Measurements from ENCODE around the gene NOS1. TPM values are rescaled to one million over a fixed set of nuclear protein-coding genes. Genes with fewer than 3 reads are reported as not detected.

NOS1 gene
- total and polyA plus RNA-seq, 2 donors (not counting 1 experiment from before 2014, with no cell fraction given), result under 0.01 TPM; not detected in 1

DNA sequence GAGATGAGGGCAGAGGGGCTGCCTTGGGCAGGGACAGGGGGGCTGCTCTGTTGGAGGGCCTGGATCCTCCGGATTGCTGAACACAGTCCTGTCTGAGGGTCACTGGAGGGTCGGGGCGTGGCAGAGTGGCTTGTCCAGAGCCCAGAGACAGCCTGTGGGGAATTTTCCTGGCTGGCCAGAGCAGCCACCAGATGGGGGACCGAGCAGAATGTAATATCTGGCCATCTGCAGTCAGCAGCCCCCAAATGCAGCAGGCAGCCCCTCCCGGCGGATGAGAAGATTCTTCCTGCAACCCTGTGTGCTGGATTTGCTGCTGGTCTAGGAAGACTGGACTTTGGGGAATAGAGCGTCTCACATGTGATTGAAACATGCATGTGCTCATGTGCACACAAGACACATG lies 23.3 kb upstream of the NOS1 start:
- no peaks in the 10 kb centered on the region for H3K9me3 ChIP-seq (ENCODE audit: control insufficient read depth, insufficient read depth, low read depth, low read length)
- no peaks in the 10 kb centered on the region for H3K79me2 ChIP-seq (ENCODE audit: control insufficient read depth, insufficient read depth, low read length)
- no peak for DNase-seq (ENCODE audit: low read depth in 2 of 2)
- H4K20me1 ChIP-seq (ENCODE audit: control insufficient read depth, extremely low read depth, insufficient read depth, low read length), result no peaks in the 10 kb centered on the region
- no peak overlapping the region for H3K4me3 ChIP-seq (replicated peaks in 1 of 4; ENCODE audit: control extremely low read depth in 1 of 4, insufficient read depth in 1 of 4, low read depth in 3 of 4, low read length in 4 of 4)
- no peaks in the 10 kb centered on the region for H3K36me3 ChIP-seq (ENCODE audit: control insufficient read depth, insufficient read depth, low read length)
- TF ChIP-seq EZH2 (IDR thresholded peaks at IDR 0.05; ENCODE audit: low read length, missing control alignments), result no peak
- TF ChIP-seq, protein P1, sequence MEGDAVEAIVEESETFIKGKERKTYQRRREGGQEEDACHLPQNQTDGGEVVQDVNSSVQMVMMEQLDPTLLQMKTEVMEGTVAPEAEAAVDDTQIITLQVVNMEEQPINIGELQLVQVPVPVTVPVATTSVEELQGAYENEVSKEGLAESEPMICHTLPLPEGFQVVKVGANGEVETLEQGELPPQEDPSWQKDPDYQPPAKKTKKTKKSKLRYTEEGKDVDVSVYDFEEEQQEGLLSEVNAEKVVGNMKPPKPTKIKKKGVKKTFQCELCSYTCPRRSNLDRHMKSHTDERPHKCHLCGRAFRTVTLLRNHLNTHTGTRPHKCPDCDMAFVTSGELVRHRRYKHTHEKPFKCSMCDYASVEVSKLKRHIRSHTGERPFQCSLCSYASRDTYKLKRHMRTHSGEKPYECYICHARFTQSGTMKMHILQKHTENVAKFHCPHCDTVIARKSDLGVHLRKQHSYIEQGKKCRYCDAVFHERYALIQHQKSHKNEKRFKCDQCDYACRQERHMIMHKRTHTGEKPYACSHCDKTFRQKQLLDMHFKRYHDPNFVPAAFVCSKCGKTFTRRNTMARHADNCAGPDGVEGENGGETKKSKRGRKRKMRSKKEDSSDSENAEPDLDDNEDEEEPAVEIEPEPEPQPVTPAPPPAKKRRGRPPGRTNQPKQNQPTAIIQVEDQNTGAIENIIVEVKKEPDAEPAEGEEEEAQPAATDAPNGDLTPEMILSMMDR (conservative IDR thresholded peaks at IDR 0.05 in 1 of 2, IDR thresholded peaks at IDR 0.05 in 1 of 2; ENCODE audit: low read depth in 1 of 2, low read length in 2 of 2), result no peak
- no peak overlapping the region for H3K4me2 ChIP-seq (ENCODE audit: extremely low read depth, insufficient read depth, low read length)
- no peak overlapping the region for H2AFZ ChIP-seq (ENCODE audit: low read length)
- H3K9ac ChIP-seq (ENCODE audit: insufficient read depth, low read length), result no peak overlapping the region
- no peaks in the 10 kb centered on the region for H3K27me3 ChIP-seq (ENCODE audit: control insufficient read depth, insufficient read depth, low read length)
- H3K4me1 ChIP-seq (ENCODE audit: control insufficient read depth, extremely low read depth, insufficient read depth, low read length), result no peaks in the 10 kb centered on the region
- no peak overlapping the region for H3K27ac ChIP-seq (ENCODE audit: insufficient read depth, low read length)

DNA sequence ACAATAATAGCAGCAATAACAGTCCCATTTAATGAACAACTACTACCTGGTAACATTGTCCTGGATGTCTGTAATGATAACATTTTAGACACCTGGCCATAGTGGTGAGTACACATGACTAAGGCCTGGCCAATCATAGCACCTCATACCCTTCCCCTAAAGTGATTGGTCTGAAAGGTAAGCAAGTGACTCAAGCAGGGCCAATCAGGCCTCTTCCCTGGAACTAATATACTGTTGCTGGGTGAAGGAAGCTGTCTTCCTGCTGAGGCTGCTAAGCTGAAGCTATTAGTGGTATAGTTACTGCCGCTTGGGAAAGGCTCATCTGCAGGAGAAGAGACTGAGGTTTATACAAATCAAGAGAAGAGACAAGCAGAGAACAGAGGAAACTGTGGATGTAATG lies 18.7 kb upstream of the NOS1 start:
- Histone ChIP-seq H4K20me1 (ENCODE audit: control insufficient read depth, extremely low read depth, insufficient read depth, low read length) (no peaks in the 10 kb centered on the region), H3K79me2 (ENCODE audit: control insufficient read depth, insufficient read depth, low read length) (no peaks in the 10 kb centered on the region), H3K27ac (ENCODE audit: insufficient read depth, low read length) (no peak overlapping the region), H3K9ac (ENCODE audit: insufficient read depth, low read length) (no peak overlapping the region), H3K4me1 (ENCODE audit: control insufficient read depth, extremely low read depth, insufficient read depth, low read length) (no peaks in the 10 kb centered on the region), H2AFZ (ENCODE audit: low read length) (no peak overlapping the region), H3K4me2 (ENCODE audit: extremely low read depth, insufficient read depth, low read length) (no peak overlapping the region), H3K36me3 (ENCODE audit: control insufficient read depth, insufficient read depth, low read length) (no peaks in the 10 kb centered on the region), H3K27me3 (ENCODE audit: control insufficient read depth, insufficient read depth, low read length) (no peaks in the 10 kb centered on the region), H3K4me3 (replicated peaks in 1 of 4; ENCODE audit: control extremely low read depth in 1 of 4, insufficient read depth in 1 of 4, low read depth in 3 of 4, low read length in 4 of 4) (no peak overlapping the region), H3K9me3 (ENCODE audit: control insufficient read depth, insufficient read depth, low read depth, low read length) (no peaks in the 10 kb centered on the region)
- no peak for DNase-seq (ENCODE audit: low read depth in 2 of 2)
- no peak for TF ChIP-seq EZH2 (IDR thresholded peaks at IDR 0.05; ENCODE audit: low read length, missing control alignments)
- TF ChIP-seq, protein P1 (conservative IDR thresholded peaks at IDR 0.05 in 1 of 2, IDR thresholded peaks at IDR 0.05 in 1 of 2; ENCODE audit: low read depth in 1 of 2, low read length in 2 of 2), result no peak

DNA sequence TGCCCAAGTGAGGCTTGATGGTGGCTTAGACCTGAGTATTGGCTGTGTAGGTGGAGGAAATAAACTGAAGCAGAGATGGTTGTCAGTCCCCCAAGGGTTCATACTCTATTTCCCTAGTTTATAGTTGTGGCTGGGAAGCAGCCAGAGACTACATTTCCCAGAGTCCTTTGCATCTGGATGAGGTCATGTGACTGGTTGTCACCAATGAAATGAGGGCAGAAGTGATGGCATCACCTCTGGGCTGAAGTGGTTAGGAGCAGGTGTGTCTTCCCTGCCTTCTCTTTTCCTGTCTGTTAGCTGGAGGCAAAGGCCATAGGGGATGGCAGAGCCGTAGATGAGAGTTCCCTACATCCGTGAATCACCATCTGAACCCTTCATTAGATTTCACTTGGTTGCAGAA lies 16.3 kb upstream of the NOS1 start:
- no peaks in the 10 kb centered on the region for H3K4me1 ChIP-seq (ENCODE audit: control insufficient read depth, extremely low read depth, insufficient read depth, low read length)
- H3K36me3 ChIP-seq (ENCODE audit: control insufficient read depth, insufficient read depth, low read length), result no peaks in the 10 kb centered on the region
- no peak overlapping the region for H2AFZ ChIP-seq (ENCODE audit: low read length)
- H3K4me3 ChIP-seq (replicated peaks in 1 of 4; ENCODE audit: control extremely low read depth in 1 of 4, insufficient read depth in 1 of 4, low read depth in 3 of 4, low read length in 4 of 4), result no peak overlapping the region
- DNase-seq (ENCODE audit: low read depth in 2 of 2), result no peak
- no peaks in the 10 kb centered on the region for H4K20me1 ChIP-seq (ENCODE audit: control insufficient read depth, extremely low read depth, insufficient read depth, low read length)
- H3K79me2 ChIP-seq (ENCODE audit: control insufficient read depth, insufficient read depth, low read length), result no peaks in the 10 kb centered on the region
- H3K9me3 ChIP-seq (ENCODE audit: control insufficient read depth, insufficient read depth, low read depth, low read length), result no peaks in the 10 kb centered on the region
- no peak overlapping the region for H3K4me2 ChIP-seq (ENCODE audit: extremely low read depth, insufficient read depth, low read length)
- no peak overlapping the region for H3K27ac ChIP-seq (ENCODE audit: insufficient read depth, low read length)
- H3K9ac ChIP-seq (ENCODE audit: insufficient read depth, low read length), result no peak overlapping the region
- TF ChIP-seq, protein P1 (conservative IDR thresholded peaks at IDR 0.05 in 1 of 2, IDR thresholded peaks at IDR 0.05 in 1 of 2; ENCODE audit: low read depth in 1 of 2, low read length in 2 of 2), result no peak
- TF ChIP-seq EZH2 (IDR thresholded peaks at IDR 0.05; ENCODE audit: low read length, missing control alignments), result no peak
- no peaks in the 10 kb centered on the region for H3K27me3 ChIP-seq (ENCODE audit: control insufficient read depth, insufficient read depth, low read length)

Measured in fibroblast of lung (primary cell).